ENCODE measurements around the gene TRAPPC10. TPM values are rescaled to one million over a fixed set of nuclear protein-coding genes. Genes with fewer than 3 reads are reported as not detected.

Gene TRAPPC10
- total and polyA plus RNA-seq, 7 donors, result 8.4 to 27.3 (median 19.6) TPM

DNA sequence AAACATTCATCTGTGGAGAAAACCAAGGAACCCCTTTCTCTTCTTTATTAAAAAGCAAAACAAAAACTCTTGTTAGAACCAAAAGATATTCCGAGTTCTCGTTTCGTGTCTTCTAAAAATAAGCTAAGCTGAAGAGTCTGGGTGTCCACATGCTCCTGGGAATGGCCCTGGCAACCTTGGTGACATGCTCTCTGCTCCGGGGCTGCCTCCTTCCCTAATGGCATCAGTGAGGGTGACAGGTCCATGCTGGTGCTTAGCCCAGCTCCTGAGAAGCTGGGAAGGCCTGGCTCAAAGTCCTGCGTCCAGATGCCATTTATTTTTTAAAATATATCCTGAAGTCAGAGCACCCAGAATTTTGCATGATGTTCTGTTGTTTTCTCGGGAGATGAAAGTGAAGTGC lies 24.6 kb upstream of the TRAPPC10 start:
- Histone ChIP-seq H3K27ac (no peak overlapping the region), H3K27me3 (no peaks in the 10 kb centered on the region), H3K4me3 (no peak overlapping the region), H3K4me1 (no peaks in the 10 kb centered on the region), H3K36me3 (peaks cover 0 to 16% (median 1%) of the 10 kb centered on the region in 4 donors), H3K9me3 (no peaks in the 10 kb centered on the region)
- intact Hi-C loops (cut with DNase I), result no loop called here
- no peak for TF ChIP-seq POLR2AphosphoS5 (IDR thresholded peaks at IDR 0.05)
- DNase-seq, result no peak
- WGBS, 2 donors, result 52 to 82% methylated on average over 6 of the region's 6 CpGs

DNA sequence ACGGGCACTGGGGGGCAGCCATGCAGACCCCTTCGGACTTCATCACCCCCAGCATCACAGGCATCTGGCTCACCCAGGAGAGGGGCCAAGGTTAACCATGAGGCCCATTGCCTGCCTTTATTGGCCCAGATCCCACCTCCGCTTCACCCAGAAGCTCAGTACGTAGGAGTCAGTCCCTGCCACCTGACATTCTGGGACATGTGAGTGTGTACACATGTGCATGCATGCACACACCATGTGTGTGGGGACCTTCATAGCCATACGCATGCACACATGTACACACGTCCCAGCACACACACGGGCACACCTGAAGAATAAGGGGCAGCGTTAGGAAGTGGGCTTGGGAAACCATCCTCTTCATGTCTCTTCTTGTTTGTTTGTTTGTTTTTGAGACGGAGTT lies 24.1 kb upstream of the TRAPPC10 start:
- no peaks in the 10 kb centered on the region for H3K4me1 ChIP-seq
- H3K9me3 ChIP-seq, result no peaks in the 10 kb centered on the region
- DNase-seq, result no peak
- H3K27me3 ChIP-seq, result no peaks in the 10 kb centered on the region
- peaks cover 0 to 11% (median 0%) of the 10 kb centered on the region in 4 donors for H3K36me3 ChIP-seq
- H3K27ac ChIP-seq, result no peak overlapping the region
- no peak for TF ChIP-seq POLR2AphosphoS5 (IDR thresholded peaks at IDR 0.05)
- no peak for TF ChIP-seq POLR2A (IDR thresholded peaks at IDR 0.05)
- no peak for TF ChIP-seq EP300 (IDR thresholded peaks at IDR 0.05)
- intact Hi-C loops (cut with DNase I), result no loop called here
- 65 to 88% methylated on average over 9 of the region's 9 CpGs for WGBS, 2 donors
- no peak overlapping the region for H3K4me3 ChIP-seq

DNA sequence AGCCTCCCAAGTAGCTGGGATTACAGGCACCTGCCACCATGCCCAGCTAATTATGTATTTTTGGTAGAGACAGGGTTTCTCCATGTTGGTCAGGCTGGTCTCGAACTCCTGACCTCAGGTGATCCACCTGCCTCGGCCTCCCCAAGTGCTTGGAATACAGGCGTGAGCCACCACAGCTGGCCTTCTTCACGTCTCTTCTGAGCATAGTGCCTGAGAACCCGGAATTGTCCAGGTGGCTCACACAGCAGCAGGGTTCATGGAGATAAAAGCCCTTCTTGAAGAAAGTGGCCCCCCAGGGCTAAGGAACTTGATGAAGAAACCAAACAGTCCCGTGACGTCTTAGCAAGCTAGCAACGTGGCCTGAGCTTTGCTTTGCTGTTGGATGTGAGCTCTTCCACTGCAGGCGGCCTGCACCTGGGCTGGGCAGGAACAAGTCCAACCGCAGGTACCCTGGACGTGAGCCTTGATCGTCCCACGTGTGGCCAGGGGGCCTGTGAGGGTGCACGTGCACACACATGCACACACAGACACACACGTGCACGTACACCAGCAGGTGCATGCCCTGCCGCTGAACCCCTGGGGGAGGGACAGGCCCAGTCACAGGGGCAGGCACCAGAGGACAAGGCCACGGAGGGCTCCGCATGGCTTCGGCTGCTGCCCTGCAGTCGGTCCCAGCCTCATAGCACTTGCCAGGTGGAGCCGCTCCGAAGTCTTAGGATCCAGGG lies 23.4 kb upstream of the TRAPPC10 start:
- no peak for DNase-seq
- Histone ChIP-seq H3K27me3 (no peaks in the 10 kb centered on the region), H3K27ac (no peak overlapping the region), H3K9me3 (no peaks in the 10 kb centered on the region), H3K4me1 (no peaks in the 10 kb centered on the region), H3K36me3 (peaks cover 0 to 5% (median 0%) of the 10 kb centered on the region in 4 donors), H3K4me3 (no peak overlapping the region)
- TF ChIP-seq, protein P1, sequence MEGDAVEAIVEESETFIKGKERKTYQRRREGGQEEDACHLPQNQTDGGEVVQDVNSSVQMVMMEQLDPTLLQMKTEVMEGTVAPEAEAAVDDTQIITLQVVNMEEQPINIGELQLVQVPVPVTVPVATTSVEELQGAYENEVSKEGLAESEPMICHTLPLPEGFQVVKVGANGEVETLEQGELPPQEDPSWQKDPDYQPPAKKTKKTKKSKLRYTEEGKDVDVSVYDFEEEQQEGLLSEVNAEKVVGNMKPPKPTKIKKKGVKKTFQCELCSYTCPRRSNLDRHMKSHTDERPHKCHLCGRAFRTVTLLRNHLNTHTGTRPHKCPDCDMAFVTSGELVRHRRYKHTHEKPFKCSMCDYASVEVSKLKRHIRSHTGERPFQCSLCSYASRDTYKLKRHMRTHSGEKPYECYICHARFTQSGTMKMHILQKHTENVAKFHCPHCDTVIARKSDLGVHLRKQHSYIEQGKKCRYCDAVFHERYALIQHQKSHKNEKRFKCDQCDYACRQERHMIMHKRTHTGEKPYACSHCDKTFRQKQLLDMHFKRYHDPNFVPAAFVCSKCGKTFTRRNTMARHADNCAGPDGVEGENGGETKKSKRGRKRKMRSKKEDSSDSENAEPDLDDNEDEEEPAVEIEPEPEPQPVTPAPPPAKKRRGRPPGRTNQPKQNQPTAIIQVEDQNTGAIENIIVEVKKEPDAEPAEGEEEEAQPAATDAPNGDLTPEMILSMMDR (IDR thresholded peaks at IDR 0.05), result no peak
- TF ChIP-seq POLR2AphosphoS5 (IDR thresholded peaks at IDR 0.05), result no peak
- no peak for TF ChIP-seq POLR2A (IDR thresholded peaks at IDR 0.05)
- no peak for TF ChIP-seq EP300 (IDR thresholded peaks at IDR 0.05)
- intact Hi-C loops (cut with DNase I), result no loop called here
- 77 to 87% methylated on average over 23 of the region's 23 CpGs for whole genome bisulfite sequencing, 2 donors

DNA sequence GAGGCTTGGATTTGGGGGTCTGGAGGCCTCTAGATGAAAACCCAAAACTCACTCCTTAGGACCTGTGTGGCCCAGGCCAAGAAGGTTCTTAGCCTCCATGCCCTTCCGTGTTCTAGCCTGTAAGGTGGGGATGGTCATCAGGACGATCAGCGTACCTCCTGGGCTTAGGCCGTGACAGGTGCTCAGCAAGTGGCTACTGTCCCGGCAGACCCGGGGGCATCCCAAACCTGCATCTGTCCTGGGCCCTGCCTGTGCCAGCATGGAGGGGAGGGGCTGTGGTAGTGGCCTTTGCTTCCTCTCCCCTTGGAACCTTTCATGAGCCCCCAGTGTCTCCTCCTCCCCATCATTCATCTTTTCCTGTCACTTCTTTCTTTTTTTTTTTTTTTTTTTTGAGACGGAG lies 22.7 kb upstream of the TRAPPC10 start:
- Histone ChIP-seq H3K4me3 (no peak overlapping the region), H3K27ac (no peak overlapping the region), H3K36me3 (no peaks in the 10 kb centered on the region), H3K4me1 (no peaks in the 10 kb centered on the region), H3K27me3 (no peaks in the 10 kb centered on the region), H3K9me3 (no peaks in the 10 kb centered on the region)
- 81 to 89% methylated on average over 7 of the region's 7 CpGs for WGBS, 2 donors
- intact Hi-C loops (cut with DNase I), result no loop called here
- no peak for DNase-seq
- TF ChIP-seq EP300 (IDR thresholded peaks at IDR 0.05), result no peak
- TF ChIP-seq, protein P1 (IDR thresholded peaks at IDR 0.05), result no peak
- no peak for TF ChIP-seq POLR2AphosphoS5 (IDR thresholded peaks at IDR 0.05)

DNA sequence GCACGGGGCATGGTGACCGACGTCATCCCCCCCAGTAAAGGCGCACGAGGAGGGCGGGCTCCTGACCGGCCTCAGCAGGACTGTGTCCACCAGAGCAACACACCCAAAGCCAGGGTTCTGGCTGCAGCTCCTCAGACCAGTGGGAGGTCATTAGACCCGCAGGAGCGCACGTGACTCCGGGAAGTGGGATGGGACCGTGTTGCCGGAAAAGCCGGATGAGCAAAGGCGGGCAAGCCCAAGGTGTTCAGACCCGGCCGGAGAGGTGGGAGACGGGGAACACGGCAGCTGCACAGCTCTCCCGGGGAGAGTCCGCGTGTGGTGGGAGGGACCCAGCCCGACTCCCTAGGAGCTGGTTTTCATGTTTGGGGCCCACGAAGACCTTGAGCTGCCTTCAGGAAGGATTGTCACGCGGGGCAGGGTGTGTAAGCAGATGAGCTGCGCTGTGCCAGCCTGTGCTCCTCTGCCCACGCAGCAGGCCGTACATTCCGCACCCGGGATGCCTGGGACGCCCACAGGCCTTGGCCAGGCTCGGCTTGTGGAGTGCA lies 20.6 kb upstream of the TRAPPC10 start:
- H3K4me3 ChIP-seq, result no peak overlapping the region
- no peaks in the 10 kb centered on the region for H3K9me3 ChIP-seq
- intact Hi-C loops (cut with DNase I), result no loop called here
- TF ChIP-seq POLR2A (IDR thresholded peaks at IDR 0.05), result no peak
- TF ChIP-seq EP300 (IDR thresholded peaks at IDR 0.05), result no peak
- TF ChIP-seq POLR2AphosphoS5 (IDR thresholded peaks at IDR 0.05), result no peak
- TF ChIP-seq, protein P1 (IDR thresholded peaks at IDR 0.05), result no peak
- no peak overlapping the region for H3K27ac ChIP-seq
- no peaks in the 10 kb centered on the region for H3K4me1 ChIP-seq
- WGBS, 2 donors, result 84 to 89% methylated on average over 33 of the region's 33 CpGs
- DNase-seq, result peak; percentile 53
- no peaks in the 10 kb centered on the region for H3K36me3 ChIP-seq
- H3K27me3 ChIP-seq, result no peaks in the 10 kb centered on the region
